Nephron (organoid): ENCODE data around the gene IL1RAPL1.
A peak's percentile ranks its signal among the peaks of the same experiment; 100 is the strongest.

ENCODE experiments used
- H3K27ac Mint-ChIP-seq, 3 experiments: 2 replicates each; pipeline ENCODE4 v1.8.0; 2020; ENCODE audit warnings: mixed read lengths in 3 of 3, mild to moderate bottlenecking in 2 of 3, moderate library complexity in 1 of 3
- H3K27me3 Mint-ChIP-seq: 2 replicates; pipeline ENCODE4 v1.8.0; 2021; ENCODE audit warnings: low read depth, mild to moderate bottlenecking, moderate library complexity, mixed read lengths
- H3K36me3 Mint-ChIP-seq: 2 replicates; pipeline ENCODE4 v1.8.0; 2020; ENCODE audit warnings: low read depth, mixed read lengths
- H3K4me1 Mint-ChIP-seq: 2 replicates; pipeline ENCODE4 v1.8.0; 2020; ENCODE audit warnings: mixed read lengths
- H3K4me3 Mint-ChIP-seq, 3 experiments: 2 replicates each; pipeline ENCODE4 v1.8.0; 2020; ENCODE audit warnings: mild to moderate bottlenecking in 3 of 3, mixed read lengths in 3 of 3, moderate library complexity in 2 of 3
- H3K9me3 Mint-ChIP-seq: 2 replicates; pipeline ENCODE4 v1.8.0; 2020; ENCODE audit warnings: mixed read lengths
- TF ChIP-seq, protein P1 (sequence below), 3 experiments: fragments of 200-600 bp; sonication (generic); IDR thresholded peaks; one replicate each; pipeline ENCODE4 v1.5.0; 2021; ENCODE audit warnings: antibody characterized with exemption in 3 of 3; ENCODE audit not compliant: unreplicated experiment in 3 of 3

Gene IL1RAPL1

GRCh38 chrX:29434939-29435338, 847.7 kb downstream of the IL1RAPL1 start:
- no peaks in the 10 kb centered on the region for H3K27me3 Mint-ChIP-seq
- no peaks in the 10 kb centered on the region for H3K36me3 Mint-ChIP-seq
- no peak overlapping the region for H3K27ac Mint-ChIP-seq
- H3K4me1 Mint-ChIP-seq = no peaks in the 10 kb centered on the region
- TF ChIP-seq, protein P1, sequence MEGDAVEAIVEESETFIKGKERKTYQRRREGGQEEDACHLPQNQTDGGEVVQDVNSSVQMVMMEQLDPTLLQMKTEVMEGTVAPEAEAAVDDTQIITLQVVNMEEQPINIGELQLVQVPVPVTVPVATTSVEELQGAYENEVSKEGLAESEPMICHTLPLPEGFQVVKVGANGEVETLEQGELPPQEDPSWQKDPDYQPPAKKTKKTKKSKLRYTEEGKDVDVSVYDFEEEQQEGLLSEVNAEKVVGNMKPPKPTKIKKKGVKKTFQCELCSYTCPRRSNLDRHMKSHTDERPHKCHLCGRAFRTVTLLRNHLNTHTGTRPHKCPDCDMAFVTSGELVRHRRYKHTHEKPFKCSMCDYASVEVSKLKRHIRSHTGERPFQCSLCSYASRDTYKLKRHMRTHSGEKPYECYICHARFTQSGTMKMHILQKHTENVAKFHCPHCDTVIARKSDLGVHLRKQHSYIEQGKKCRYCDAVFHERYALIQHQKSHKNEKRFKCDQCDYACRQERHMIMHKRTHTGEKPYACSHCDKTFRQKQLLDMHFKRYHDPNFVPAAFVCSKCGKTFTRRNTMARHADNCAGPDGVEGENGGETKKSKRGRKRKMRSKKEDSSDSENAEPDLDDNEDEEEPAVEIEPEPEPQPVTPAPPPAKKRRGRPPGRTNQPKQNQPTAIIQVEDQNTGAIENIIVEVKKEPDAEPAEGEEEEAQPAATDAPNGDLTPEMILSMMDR (IDR thresholded peaks at IDR 0.05; ENCODE audit: unreplicated experiment in 3 of 3) = no peak
- peaks cover 5% of the 10 kb centered on the region for H3K9me3 Mint-ChIP-seq
- no peak overlapping the region for H3K4me3 Mint-ChIP-seq

GRCh38 chrX:29435396-29435795, 848.1 kb downstream of the IL1RAPL1 start:
- no peaks in the 10 kb centered on the region for H3K4me1 Mint-ChIP-seq
- H3K9me3 Mint-ChIP-seq = peaks cover 5% of the 10 kb centered on the region
- no peak overlapping the region for H3K27ac Mint-ChIP-seq
- no peaks in the 10 kb centered on the region for H3K36me3 Mint-ChIP-seq
- TF ChIP-seq, protein P1 (IDR thresholded peaks at IDR 0.05; ENCODE audit: unreplicated experiment in 3 of 3) = no peak
- no peak overlapping the region for H3K4me3 Mint-ChIP-seq
- no peaks in the 10 kb centered on the region for H3K27me3 Mint-ChIP-seq

- peaks cover 11% of the 10 kb centered on the region for H3K4me1 Mint-ChIP-seq
- no peak overlapping the region for H3K27ac Mint-ChIP-seq
- no peak overlapping the region for H3K4me3 Mint-ChIP-seq
- H3K36me3 Mint-ChIP-seq = no peaks in the 10 kb centered on the region
- H3K27me3 Mint-ChIP-seq = no peaks in the 10 kb centered on the region
- no peaks in the 10 kb centered on the region for H3K9me3 Mint-ChIP-seq
- TF ChIP-seq, protein P1 (IDR thresholded peaks at IDR 0.05; ENCODE audit: unreplicated experiment in 3 of 3) = no peak
Observed at GRCh38 chrX:29447867-29448266, 860.6 kb downstream of the IL1RAPL1 start.

DNA sequence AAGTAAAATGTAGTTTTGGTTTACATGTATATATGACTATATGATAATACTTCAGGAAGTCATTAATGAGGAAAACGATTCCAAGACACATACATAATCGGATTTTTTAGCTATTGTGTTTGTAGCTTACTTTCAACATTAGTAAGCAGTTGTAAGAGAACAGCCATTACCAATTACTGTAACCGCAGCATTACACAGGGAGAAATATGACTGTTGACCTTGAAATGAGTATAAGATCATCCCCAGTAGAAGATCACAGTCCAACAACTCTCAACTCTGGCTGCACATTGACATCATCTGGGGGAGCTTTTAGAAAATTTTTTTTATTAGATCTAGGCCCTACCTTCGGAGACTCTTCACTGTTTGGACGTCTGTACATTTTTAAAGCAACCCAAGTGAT, 866.1 kb downstream of the IL1RAPL1 start:
- Mint-ChIP-seq H3K27ac (peak overlapping the region in 2 of 3 experiments; percentile 7 to 72), H3K4me1 (peaks cover 11% of the 10 kb centered on the region), H3K27me3 (no peaks in the 10 kb centered on the region), H3K9me3 (no peaks in the 10 kb centered on the region), H3K4me3 (no peak overlapping the region), H3K36me3 (peaks cover 3% of the 10 kb centered on the region)
- TF ChIP-seq, protein P1 (IDR thresholded peaks at IDR 0.05; ENCODE audit: unreplicated experiment in 3 of 3) = no peak

GRCh38 chrX:29455702-29456101, 868.5 kb downstream of the IL1RAPL1 start:
- Mint-ChIP-seq H3K36me3 (peaks cover 3% of the 10 kb centered on the region), H3K9me3 (no peaks in the 10 kb centered on the region), H3K4me3 (no peak overlapping the region), H3K27me3 (no peaks in the 10 kb centered on the region), H3K4me1 (peaks cover 7% of the 10 kb centered on the region), H3K27ac (no peak overlapping the region)
- TF ChIP-seq, protein P1 (IDR thresholded peaks at IDR 0.05; ENCODE audit: unreplicated experiment in 3 of 3) = no peak

DNA sequence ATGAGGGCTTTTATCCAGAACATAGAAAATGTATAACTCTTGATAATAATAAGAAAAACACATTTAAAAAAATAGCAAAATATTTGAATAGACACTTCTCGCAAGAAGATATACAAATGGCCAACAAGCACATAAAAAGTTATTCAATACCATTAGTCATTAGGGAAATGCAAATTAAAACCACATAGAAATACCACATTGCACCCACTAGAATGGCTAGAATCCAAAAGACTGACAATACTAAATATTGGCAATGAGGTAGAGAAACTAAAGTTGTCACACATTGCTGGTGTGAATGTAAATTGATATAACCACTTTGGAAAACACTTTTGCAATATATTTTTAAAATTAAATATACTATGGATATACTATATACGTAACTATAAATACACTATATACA, 873.8 kb downstream of the IL1RAPL1 start:
- Mint-ChIP-seq H3K9me3 (no peaks in the 10 kb centered on the region), H3K27me3 (no peaks in the 10 kb centered on the region), H3K4me1 (peaks cover 10% of the 10 kb centered on the region), H3K4me3 (no peak overlapping the region), H3K27ac (no peak overlapping the region), H3K36me3 (peaks cover 3% of the 10 kb centered on the region)
- TF ChIP-seq, protein P1 (IDR thresholded peaks at IDR 0.05; ENCODE audit: unreplicated experiment in 3 of 3) = no peak
